Panc1 (cell line): ENCODE data around the gene KIF24.

ENCODE experiments used
- CTCF ChIP-seq: fragments of 450-650 bp; IDR thresholded peaks from 2 replicates; pipeline ENCODE4 v1.5.1; 2017; ENCODE audit warnings: mild to moderate bottlenecking
- POLR2AphosphoS5 ChIP-seq: IDR thresholded peaks from 2 replicates; pipeline ENCODE4 v1.6.1; 2012; ENCODE audit warnings: mild to moderate bottlenecking, low read depth, low read length, moderate library complexity
- TF ChIP-seq, protein P1 (sequence below), 2 experiments: IDR thresholded peaks; 2 replicates each; pipeline ENCODE4 v1.6.1; 2011 to 2012; ENCODE audit warnings: low read depth in 2 of 2, control low read depth in 1 of 2, low read length in 1 of 2, mild to moderate bottlenecking in 1 of 2, moderate library complexity in 1 of 2; ENCODE audit not compliant: insufficient read depth in 1 of 2

- TF ChIP-seq CTCF (no peak), POLR2AphosphoS5 (peak; percentile 89)
- TF ChIP-seq, protein P1, sequence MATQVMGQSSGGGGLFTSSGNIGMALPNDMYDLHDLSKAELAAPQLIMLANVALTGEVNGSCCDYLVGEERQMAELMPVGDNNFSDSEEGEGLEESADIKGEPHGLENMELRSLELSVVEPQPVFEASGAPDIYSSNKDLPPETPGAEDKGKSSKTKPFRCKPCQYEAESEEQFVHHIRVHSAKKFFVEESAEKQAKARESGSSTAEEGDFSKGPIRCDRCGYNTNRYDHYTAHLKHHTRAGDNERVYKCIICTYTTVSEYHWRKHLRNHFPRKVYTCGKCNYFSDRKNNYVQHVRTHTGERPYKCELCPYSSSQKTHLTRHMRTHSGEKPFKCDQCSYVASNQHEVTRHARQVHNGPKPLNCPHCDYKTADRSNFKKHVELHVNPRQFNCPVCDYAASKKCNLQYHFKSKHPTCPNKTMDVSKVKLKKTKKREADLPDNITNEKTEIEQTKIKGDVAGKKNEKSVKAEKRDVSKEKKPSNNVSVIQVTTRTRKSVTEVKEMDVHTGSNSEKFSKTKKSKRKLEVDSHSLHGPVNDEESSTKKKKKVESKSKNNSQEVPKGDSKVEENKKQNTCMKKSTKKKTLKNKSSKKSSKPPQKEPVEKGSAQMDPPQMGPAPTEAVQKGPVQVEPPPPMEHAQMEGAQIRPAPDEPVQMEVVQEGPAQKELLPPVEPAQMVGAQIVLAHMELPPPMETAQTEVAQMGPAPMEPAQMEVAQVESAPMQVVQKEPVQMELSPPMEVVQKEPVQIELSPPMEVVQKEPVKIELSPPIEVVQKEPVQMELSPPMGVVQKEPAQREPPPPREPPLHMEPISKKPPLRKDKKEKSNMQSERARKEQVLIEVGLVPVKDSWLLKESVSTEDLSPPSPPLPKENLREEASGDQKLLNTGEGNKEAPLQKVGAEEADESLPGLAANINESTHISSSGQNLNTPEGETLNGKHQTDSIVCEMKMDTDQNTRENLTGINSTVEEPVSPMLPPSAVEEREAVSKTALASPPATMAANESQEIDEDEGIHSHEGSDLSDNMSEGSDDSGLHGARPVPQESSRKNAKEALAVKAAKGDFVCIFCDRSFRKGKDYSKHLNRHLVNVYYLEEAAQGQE (IDR thresholded peaks at IDR 0.05; ENCODE audit: insufficient read depth in 1 of 2, low read depth in 2 of 2, low read length in 1 of 2) = no peak
Observed at GRCh38 chr9:34328987-34329832, at the start of gene KIF24, which contains the start of gene NUDT2.
